Airway epithelial cell (primary cell): ENCODE measurements around the gene CD300E. TPM values are rescaled to one million over a fixed set of nuclear protein-coding genes. Genes with fewer than 3 reads are reported as not detected.

ENCODE experiments used
- total RNA-seq: library from RNA; depleted of rRNA; stranded (reverse); fragments of >200 nt; gene quantifications from 2 replicates; pipeline ENCODE4 v1.2.3, GENCODE V29; 2015

CD300E gene, protein sequence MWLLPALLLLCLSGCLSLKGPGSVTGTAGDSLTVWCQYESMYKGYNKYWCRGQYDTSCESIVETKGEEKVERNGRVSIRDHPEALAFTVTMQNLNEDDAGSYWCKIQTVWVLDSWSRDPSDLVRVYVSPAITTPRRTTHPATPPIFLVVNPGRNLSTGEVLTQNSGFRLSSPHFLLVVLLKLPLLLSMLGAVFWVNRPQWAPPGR
- not detected in 2 replicates for total RNA-seq

GRCh38 chr17:74623693-74624093 is at the start of gene CD300E:
CD300E (minus strand) TSS chr17:74623738; CDS start chr17:74623621, 117 bp downstream.

DNA sequence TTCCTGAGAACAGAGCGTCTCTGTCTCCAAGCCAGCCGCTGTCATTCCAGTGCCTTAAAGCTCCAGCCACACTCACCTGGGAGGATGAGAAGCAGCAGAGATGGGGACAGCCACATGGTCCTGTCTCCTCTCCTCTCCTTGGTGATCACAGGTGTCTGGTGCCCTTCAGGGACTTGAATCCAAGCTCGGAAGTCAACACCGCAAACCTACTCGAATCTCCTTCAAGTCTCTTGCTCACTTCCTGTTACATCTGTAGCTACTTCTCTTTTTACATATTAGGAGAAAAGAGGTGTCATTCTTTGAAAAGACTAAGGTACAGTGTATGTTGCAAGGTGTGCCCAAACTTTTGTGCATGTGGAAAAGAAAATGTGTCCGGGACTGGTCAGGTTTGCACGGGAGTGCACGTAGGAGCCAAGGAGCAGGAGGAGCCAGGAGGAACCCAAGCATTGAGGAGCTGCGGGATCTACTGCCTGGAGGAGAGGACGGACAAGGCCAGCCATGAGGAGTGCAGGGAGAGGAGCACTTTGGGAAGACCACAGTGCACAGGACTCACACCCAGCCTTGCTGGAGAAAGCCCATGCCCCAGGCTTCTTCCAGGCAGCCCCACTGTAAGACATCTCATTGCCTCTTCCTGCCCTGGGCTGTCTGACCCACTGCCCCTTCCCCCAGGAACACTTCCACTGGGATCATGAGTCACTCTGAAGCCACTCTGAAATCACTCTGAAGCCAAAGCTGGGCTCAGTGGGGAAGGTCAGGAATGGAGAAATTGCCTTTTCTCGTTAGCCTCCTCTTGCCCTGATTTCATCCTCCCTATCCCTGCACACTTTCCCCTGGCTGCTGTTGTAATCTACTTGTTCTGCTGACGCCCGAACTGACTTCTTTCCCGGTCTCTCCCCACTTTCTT is 31.2 kb downstream of the CD300E start, which contains the start of gene CD300LD:
CD300LD (minus strand) TSS at position 197 of the 904 bp plus-strand sequence; CDS start at position 116, 81 bp downstream.

DNA sequence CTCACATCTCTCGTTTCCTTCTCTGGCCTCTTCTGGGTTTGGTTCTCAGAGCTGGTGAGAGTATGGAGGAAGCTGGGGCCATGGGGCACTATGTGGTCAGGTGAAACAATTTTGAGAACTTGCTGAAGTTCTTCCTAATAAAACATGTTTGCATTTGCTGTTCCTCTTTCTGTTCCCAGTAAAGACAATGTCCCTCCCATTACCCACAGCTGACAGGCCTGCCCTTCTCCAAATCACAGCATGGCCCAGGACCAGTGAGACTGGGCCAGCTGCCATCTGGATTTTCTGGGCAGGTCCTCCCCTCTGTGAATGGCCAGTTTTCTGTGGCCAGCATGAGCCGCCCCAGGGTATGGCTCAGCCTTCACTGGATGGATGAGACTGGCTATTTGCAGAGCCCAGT is 56.1 kb downstream of the CD300E start, which contains the start of gene CD300H:
CD300H (minus strand) TSS at position 113 of the 400 bp plus-strand sequence.

Other genes starting within 250 kb of the CD300E start
- gene GPRC5C, start 191.7 kb downstream of the CD300E start, total RNA-seq = 11.7 and 19.5 TPM in 2 replicates
- not detected in 2 replicates for gene CD300A, start 157.1 kb downstream of the CD300E start, total RNA-seq
- gene CD300LB, start 92.3 kb downstream of the CD300E start, total RNA-seq = not detected in 2 replicates
- gene CD300C, start 77.6 kb downstream of the CD300E start, total RNA-seq = not detected in 2 replicates
- gene CD300H, start 56.2 kb downstream of the CD300E start, total RNA-seq = 0.46 TPM in 1 of 2 replicates, not detected in the other
- not detected in 2 replicates for gene CD300LD, start 31.5 kb downstream of the CD300E start, total RNA-seq
- gene CD300LF, start 89.2 kb upstream of the CD300E start, total RNA-seq = not detected in 2 replicates
- gene RAB37, start 113.5 kb upstream of the CD300E start, total RNA-seq = 0.05 and 0.42 TPM in 2 replicates
- gene NHERF1, start 124.9 kb upstream of the CD300E start, total RNA-seq = 215 and 238 TPM in 2 replicates
- 22.3 and 24.6 TPM in 2 replicates for gene NAT9, start 152.6 kb upstream of the CD300E start, total RNA-seq
- not detected in 2 replicates for gene GRIN2C, start 236.1 kb upstream of the CD300E start, total RNA-seq
- 48.2 and 57.8 TPM in 2 replicates for gene FDXR, start 249.3 kb upstream of the CD300E start, total RNA-seq